ENCODE measurements around the gene MAX. TPM values are rescaled to one million over a fixed set of nuclear protein-coding genes. Genes with fewer than 3 reads are reported as not detected.

The MAX gene
- total RNA-seq, 1 experiment from 2014 or later: 72.9 TPM

DNA sequence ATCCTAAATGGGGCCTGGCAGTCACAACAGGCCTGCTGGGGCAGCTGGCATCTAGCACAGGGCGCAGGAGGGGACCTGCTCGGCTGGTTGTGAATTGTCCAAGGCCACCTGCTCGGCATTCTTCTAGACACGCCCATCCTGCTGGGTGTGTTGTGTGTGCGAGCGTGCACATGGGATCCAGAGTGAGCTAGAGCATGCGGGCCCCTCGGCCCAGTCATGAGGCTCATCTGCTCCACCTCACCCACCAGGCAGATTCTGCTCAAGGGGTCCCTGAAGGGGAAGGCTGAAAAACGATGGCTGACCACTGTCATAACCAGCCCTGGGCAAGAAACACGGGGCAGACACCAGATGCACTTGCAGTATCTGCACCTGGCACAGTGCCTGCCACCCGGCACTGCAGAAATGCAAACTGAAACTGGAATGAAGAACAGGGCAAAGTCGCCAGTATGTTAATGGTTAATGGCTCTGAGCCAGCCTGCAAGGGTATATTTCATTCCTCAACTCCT is 31.8 kb downstream of the MAX start:
- H3K27me3 ChIP-seq (ENCODE audit: insufficient read depth, low read length): no peaks in the 10 kb centered on the region
- no peak overlapping the region for H2BK20ac ChIP-seq (ENCODE audit: low read depth, low read length, poor library complexity, severe bottlenecking)
- H2AK5ac ChIP-seq (ENCODE audit: insufficient read length, low read length): no peak overlapping the region
- no peak overlapping the region for H3K18ac ChIP-seq (ENCODE audit: insufficient read length, low read depth, low read length)
- Mint-ChIP-seq H3K4me1 (peaks cover 0 to 3% of the 10 kb centered on the region in 2 experiments; a peak in 1 of 4 replicates), H3K9me3 (no peaks in the 10 kb centered on the region), H3K27me3 (ENCODE audit: low read depth) (no peaks in the 10 kb centered on the region), H3K4me3 (no peak overlapping the region), H3K27ac (no peak overlapping the region), H3K36me3 (ENCODE audit: insufficient read depth in 1 of 3, low read depth in 3 of 3) (peaks cover 6 to 28% (median 11%) of the 10 kb centered on the region in 3 experiments; a peak in 6 of 7 replicates)
- H3K27ac ChIP-seq (ENCODE audit: insufficient read length, low read depth, low read length): no peak overlapping the region
- no peak overlapping the region for H4K8ac ChIP-seq (replicated peaks; ENCODE audit: insufficient read length, low read depth, low read length)
- H2BK12ac ChIP-seq (ENCODE audit: insufficient read length, low read depth, low read length): no peak overlapping the region
- H3K4ac ChIP-seq (ENCODE audit: low read depth, low read length): no peak overlapping the region
- TF ChIP-seq, protein P1, sequence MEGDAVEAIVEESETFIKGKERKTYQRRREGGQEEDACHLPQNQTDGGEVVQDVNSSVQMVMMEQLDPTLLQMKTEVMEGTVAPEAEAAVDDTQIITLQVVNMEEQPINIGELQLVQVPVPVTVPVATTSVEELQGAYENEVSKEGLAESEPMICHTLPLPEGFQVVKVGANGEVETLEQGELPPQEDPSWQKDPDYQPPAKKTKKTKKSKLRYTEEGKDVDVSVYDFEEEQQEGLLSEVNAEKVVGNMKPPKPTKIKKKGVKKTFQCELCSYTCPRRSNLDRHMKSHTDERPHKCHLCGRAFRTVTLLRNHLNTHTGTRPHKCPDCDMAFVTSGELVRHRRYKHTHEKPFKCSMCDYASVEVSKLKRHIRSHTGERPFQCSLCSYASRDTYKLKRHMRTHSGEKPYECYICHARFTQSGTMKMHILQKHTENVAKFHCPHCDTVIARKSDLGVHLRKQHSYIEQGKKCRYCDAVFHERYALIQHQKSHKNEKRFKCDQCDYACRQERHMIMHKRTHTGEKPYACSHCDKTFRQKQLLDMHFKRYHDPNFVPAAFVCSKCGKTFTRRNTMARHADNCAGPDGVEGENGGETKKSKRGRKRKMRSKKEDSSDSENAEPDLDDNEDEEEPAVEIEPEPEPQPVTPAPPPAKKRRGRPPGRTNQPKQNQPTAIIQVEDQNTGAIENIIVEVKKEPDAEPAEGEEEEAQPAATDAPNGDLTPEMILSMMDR (conservative IDR thresholded peaks at IDR 0.05): no peak
- no peaks in the 10 kb centered on the region for H3K79me1 ChIP-seq (ENCODE audit: insufficient read depth, low read depth, low read length, poor library complexity, severe bottlenecking)
- no peak overlapping the region for H3K4me2 ChIP-seq (ENCODE audit: insufficient read depth, insufficient read length, low read length)
- no CpG with 5 or more reads among the region's 12 CpGs for WGBS (ENCODE audit: extremely low coverage, insufficient read length, low lambda C conversion rate)
- H4K20me1 ChIP-seq (ENCODE audit: control insufficient read depth, insufficient read depth, insufficient read length): no peaks in the 10 kb centered on the region
- no peaks in the 10 kb centered on the region; the same call in 1 of the 2 replicates for H3K79me2 ChIP-seq (ENCODE audit: insufficient read depth, low read length)
- H2BK5ac ChIP-seq (ENCODE audit: insufficient read length, low read length): no peak overlapping the region
- no peak overlapping the region for H2AFZ ChIP-seq (ENCODE audit: low read length)
- H4K5ac ChIP-seq (ENCODE audit: insufficient read length, low read depth, low read length): no peak overlapping the region
- DNase-seq: no peak
- no peak overlapping the region for H3K9ac ChIP-seq (ENCODE audit: extremely low read depth, insufficient read length, low read length)
- no peaks in the 10 kb centered on the region for H3K23me2 ChIP-seq (ENCODE audit: insufficient read length, low read depth, low read length, poor library complexity, severe bottlenecking)
- no peak overlapping the region for H3K14ac ChIP-seq (ENCODE audit: insufficient read depth, low read length)
- no peak overlapping the region for H2BK15ac ChIP-seq (ENCODE audit: low read depth, low read length)
- no peak overlapping the region for H3K56ac ChIP-seq (ENCODE audit: insufficient read length, low read depth, low read length)
- no peak overlapping the region for H3K23ac ChIP-seq (ENCODE audit: insufficient read length, low read depth, low read length)
- no peak overlapping the region for H3T11ph ChIP-seq (ENCODE audit: low read length)
- no peak overlapping the region for H2BK120ac ChIP-seq (ENCODE audit: low read depth, low read length, poor library complexity, severe bottlenecking)
- H3K9me3 ChIP-seq (ENCODE audit: control insufficient read depth, low read depth, low read length): no peaks in the 10 kb centered on the region
- no peak overlapping the region for H4K91ac ChIP-seq (ENCODE audit: insufficient read length, low read depth, low read length)
- H3K4me1 ChIP-seq (ENCODE audit: insufficient read depth, low read length): no peaks in the 10 kb centered on the region
